HepG2 (cell line): ENCODE results near the gene PODXL. TPM values are rescaled to one million over a fixed set of nuclear protein-coding genes. Genes with fewer than 3 reads are reported as not detected.

Experiments
- ATAC-seq: fragments of 200-7000 bp; cut with Tn5 transposase; 3 replicates; pipeline ENCODE4 v1.9.1; 2020; ENCODE audit warnings: mild to moderate bottlenecking, moderate library complexity
- BruUV-seq: library from RNA; stranded (reverse); fragments of 400-500 nt; replicated peaks from 2 replicates; lab custom pipeline; 2021; lab: Mats Ljungman, UMichigan
- CTCF ChIA-PET: fragments of 300-600 bp; formaldehyde crosslinking; extraction: SDS; loops from one replicate; lab custom pipeline; 2021; ENCODE audit warnings: low total read pairs, inconsistent platforms, low intra/inter-chr PET ratio; lab: Yijun Ruan, JAX
- POLR2A ChIA-PET: fragments of 350-600 bp; sonication (Branson Sonifier 250); formaldehyde crosslinking; loops from one replicate; lab custom pipeline; 2020; ENCODE audit warnings: antibody characterized with exemption, inconsistent platforms; lab: Yijun Ruan, JAX
- DNase-seq: peaks from one replicate; pipeline ENCODE4 v3.0.0-alpha.2; 2015; ENCODE audit warnings: low spot score
- FAIRE-seq: peaks from 3 replicates; lab custom pipeline; 2011; peaks lifted over from hg19 to GRCh38; lab: Jason Lieb, UNC
- H2AFZ ChIP-seq: one replicate; pipeline ENCODE4 v1.6.1; 2011; ENCODE audit warnings: low read length, inconsistent platforms
- H3K27ac ChIP-seq: fragments of 300-600 bp; 3 replicates; pipeline ENCODE4 v1.8.0; 2011; ENCODE audit warnings: mixed run types, mild to moderate bottlenecking, mixed read lengths, low read length, inconsistent platforms; ENCODE audit not compliant: insufficient read depth; ENCODE audit errors: extremely low read length
- H3K27me3 ChIP-seq, 2 experiments: fragments of 200-600 bp in 1 of 2; 2 replicates in 1 of 2; 3 replicates in 1 of 2; pipeline versions ENCODE4 v1.6.0 to v1.8.0; 2011; ENCODE audit warnings: low read length in 2 of 2, mild to moderate bottlenecking in 2 of 2, moderate library complexity in 2 of 2, inconsistent platforms in 1 of 2; ENCODE audit not compliant: insufficient read depth in 2 of 2, control insufficient read depth in 1 of 2
- H3K36me3 ChIP-seq, 2 experiments: fragments of 200-600 bp in 1 of 2; replicated peaks in 1 of 2; 2 replicates in 1 of 2; 3 replicates in 1 of 2; pipeline versions ENCODE4 v1.5.1 to v1.8.0; 2011; ENCODE audit warnings: low read length in 2 of 2, inconsistent platforms in 1 of 2; ENCODE audit not compliant: insufficient read depth in 2 of 2, control insufficient read depth in 1 of 2
- H3K4me1 ChIP-seq: 2 replicates; pipeline ENCODE4 v1.5.1; 2012; ENCODE audit warnings: low read length, inconsistent platforms; ENCODE audit not compliant: insufficient read depth
- H3K4me2 ChIP-seq: 2 replicates; pipeline ENCODE4 v1.6.0; 2011; ENCODE audit warnings: low read depth, low read length, inconsistent platforms
- H3K4me3 ChIP-seq, 3 experiments: fragments of 200-600 bp in 1 of 3; sonication (generic), shearing (Covaris generic) in 1 of 3; replicated peaks in 1 of 3; 2 replicates each; pipeline ENCODE4 v1.5.1; 2011 to 2016; ENCODE audit warnings: low read length in 3 of 3, inconsistent platforms in 2 of 3, low read depth in 2 of 3, mild to moderate bottlenecking in 2 of 3, control low read depth in 1 of 3, mixed read lengths in 1 of 3; ENCODE audit not compliant: insufficient read depth in 1 of 3
- H3K79me2 ChIP-seq: one replicate; pipeline ENCODE4 v1.6.1; 2011; ENCODE audit warnings: low read length, inconsistent platforms; ENCODE audit not compliant: insufficient read depth
- H3K9ac ChIP-seq: 2 replicates; pipeline ENCODE4 v1.6.0; 2011; ENCODE audit warnings: mild to moderate bottlenecking, low read depth, low read length, inconsistent platforms; ENCODE audit not compliant: insufficient read depth
- H3K9me3 ChIP-seq: 2 replicates; pipeline ENCODE4 v1.5.1; 2012; ENCODE audit warnings: mild to moderate bottlenecking, low read length
- H4K20me1 ChIP-seq: 2 replicates; pipeline ENCODE4 v1.6.0; 2011; ENCODE audit warnings: inconsistent platforms, mild to moderate bottlenecking, low read length, moderate library complexity; ENCODE audit not compliant: insufficient read depth
- CENPT ChIP-seq: sonication (generic); formaldehyde crosslinking; IDR thresholded peaks from 2 replicates; pipeline ENCODE4 v1.8.0; 2022; ENCODE audit warnings: low read depth, mild to moderate bottlenecking, moderate library complexity, missing genetic modification reagents
- HNF1A ChIP-seq, 2 experiments: sonication (generic) in 1 of 2; formaldehyde crosslinking in 1 of 2; IDR thresholded peaks; 2 replicates each; pipeline versions ENCODE4 v1.4.0 to v1.6.1; 2016 to 2020; ENCODE audit warnings: borderline replicate concordance in 1 of 2, low read depth in 1 of 2, mild to moderate bottlenecking in 1 of 2, missing genetic modification reagents in 1 of 2
- NR0B2 ChIP-seq: sonication (generic); formaldehyde crosslinking; IDR thresholded peaks from 2 replicates; pipeline ENCODE4 v1.4.0; 2020; ENCODE audit warnings: mild to moderate bottlenecking, missing genetic modification reagents
- NR1H2 ChIP-seq: sonication (generic); formaldehyde crosslinking; IDR thresholded peaks from 2 replicates; pipeline ENCODE4 v1.8.1; 2022; ENCODE audit warnings: low read depth, missing genetic modification reagents, borderline replicate concordance
- PCBP2 ChIP-seq: fragments of 200-400 bp; formaldehyde crosslinking; optimal IDR thresholded peaks from 2 replicates; pipeline ENCODE3; 2018; ENCODE audit warnings: low read length, low read depth; ENCODE audit not compliant: poor library complexity, severe bottlenecking
- RBAK ChIP-seq: sonication (generic); formaldehyde crosslinking; IDR thresholded peaks from 2 replicates; pipeline ENCODE4 v1.5.1; 2020; ENCODE audit warnings: mild to moderate bottlenecking, missing genetic modification reagents
- SMAD9 ChIP-seq: sonication (generic); formaldehyde crosslinking; IDR thresholded peaks from 2 replicates; pipeline ENCODE4 v1.5.1; 2020; ENCODE audit warnings: mild to moderate bottlenecking, missing genetic modification reagents
- SOX13 ChIP-seq, 3 experiments: fragments of 450-650 bp in 1 of 3; sonication (generic) in 1 of 3; formaldehyde crosslinking in 1 of 3; IDR thresholded peaks in 2 of 3; conservative IDR thresholded peaks in 1 of 3; 2 replicates each; pipeline versions ENCODE4 v1.5.0 to v1.6.1; 2016 to 2020; ENCODE audit warnings: antibody characterized with exemption in 1 of 3, mild to moderate bottlenecking in 1 of 3, missing compliant biosample characterization in 1 of 3, missing genetic modification reagents in 1 of 3, moderate library complexity in 1 of 3
- TBX3 ChIP-seq: fragments of 450-650 bp; IDR thresholded peaks from 2 replicates; pipeline ENCODE4 v1.6.1; 2017; ENCODE audit warnings: antibody characterized with exemption, mild to moderate bottlenecking, inconsistent platforms, borderline replicate concordance
- ZHX2 ChIP-seq, 2 experiments: sonication (generic) in 1 of 2; formaldehyde crosslinking in 1 of 2; IDR thresholded peaks; 2 replicates each; pipeline versions ENCODE4 v1.6.1 to v1.9.0; 2014 to 2022; ENCODE audit warnings: antibody characterized with exemption in 1 of 2, borderline replicate concordance in 1 of 2, inconsistent platforms in 1 of 2, low read depth in 1 of 2, missing genetic modification reagents in 1 of 2
- ZNF432 ChIP-seq: sonication (generic); formaldehyde crosslinking; IDR thresholded peaks from 2 replicates; pipeline ENCODE4 v1.5.0; 2020; ENCODE audit warnings: missing genetic modification reagents, mild to moderate bottlenecking, borderline replicate concordance
- ZNF713 ChIP-seq: sonication (generic); formaldehyde crosslinking; IDR thresholded peaks from 2 replicates; pipeline ENCODE4 v1.4.0; 2020; ENCODE audit warnings: mild to moderate bottlenecking, missing genetic modification reagents
- ZSCAN22 ChIP-seq: sonication (generic); formaldehyde crosslinking; IDR thresholded peaks from 2 replicates; pipeline ENCODE4 v1.4.0; 2020; ENCODE audit warnings: mild to moderate bottlenecking, missing genetic modification reagents
- WGBS: methylation state at CpG from one replicate; pipeline ENCODE4 v1.1.6; 2017; ENCODE audit warnings: low lambda C conversion rate; 5-methylcytosine and 5-hydroxymethylcytosine counted together
- in situ Hi-C: cut with HindIII; loops from 2 replicates; pipeline ENCODE4 v1.10.0; 2017; ENCODE audit warnings: low pct_unique_long_range_greater_than_20kb; ENCODE audit not compliant: extremely low pct_ligation_motif_present
- intact Hi-C: fragments of 100-400 bp; cut with micrococcal nuclease; formaldehyde crosslinking; loops from one replicate; pipeline ENCODE4 v1.10.0; 2022; ENCODE audit not compliant: unreplicated experiment
- polyA plus RNA-seq, 8 experiments: library from polyadenylated mRNA; depleted of rRNA in 3 of 8; stranded (reverse) in 7 of 8; unstranded in 1 of 8; fragments of >200 nt; fragmentation: Illumina TruSeq in 4 of 8; extraction: Trizol in 4 of 8; gene quantifications; 2 replicates each; pipeline versions ENCODE4 v1.2.1 to v1.2.3, GENCODE V29; 2011 to 2016; ENCODE audit warnings: low read depth in 4 of 8, missing spikeins in 1 of 8, mixed read lengths in 1 of 8; ENCODE audit not compliant: insufficient read depth in 1 of 8
- total RNA-seq, 5 experiments: library from RNA; depleted of rRNA; stranded (reverse); fragments of >200 nt; fragmentation: Illumina TruSeq; extraction: Trizol; gene quantifications; 2 replicates each; pipeline ENCODE4 v1.2.3, GENCODE V29; 2016; ENCODE audit warnings: low read depth in 1 of 5

The PODXL gene
- total and polyA plus RNA-seq, 2 of the 13 experiments (the other 11 are each of a cell fraction or from before 2014, with no cell fraction given) = 0.22 to 0.54 TPM

GRCh38 chr7:131553931-131554330, 2.5 kb downstream of the PODXL start:
- Histone ChIP-seq H2AFZ (no peak overlapping the region), H3K27ac (no peak overlapping the region), H3K4me1 (peaks cover 13% of the 10 kb centered on the region), H3K36me3 (no peaks in the 10 kb centered on the region), H3K9ac (no peak overlapping the region), H4K20me1 (no peaks in the 10 kb centered on the region), H3K27me3 (peaks cover 11 to 61% of the 10 kb centered on the region in 2 experiments), H3K9me3 (no peaks in the 10 kb centered on the region), H3K79me2 (no peaks in the 10 kb centered on the region), H3K4me3 (no peak overlapping the region), H3K4me2 (no peak overlapping the region)
- TF ChIP-seq SOX13 (IDR thresholded peaks at IDR 0.05) (no peak), SOX13 (CRISPR knock-in tag; conservative IDR thresholded peaks at IDR 0.05 in 1 of 2, IDR thresholded peaks at IDR 0.05 in 1 of 2) (no peak), CENPT (no peak), ZNF713 (no peak), RBAK (CRISPR knock-in tag) (no peak), TBX3 (no peak), HNF1A (IDR thresholded peaks at IDR 0.05; ENCODE audit: low read depth) (no peak), HNF1A (CRISPR knock-in tag; IDR thresholded peaks at IDR 0.05; ENCODE audit: borderline replicate concordance) (no peak), ZSCAN22 (no peak), NR0B2 (CRISPR knock-in tag) (no peak), SMAD9 (CRISPR knock-in tag) (no peak), PCBP2 (no peak), ZHX2 (IDR thresholded peaks at IDR 0.05; ENCODE audit: low read depth) (no peak), ZHX2 (CRISPR knock-in tag; IDR thresholded peaks at IDR 0.05; ENCODE audit: borderline replicate concordance) (no peak), ZNF432 (CRISPR knock-in tag) (no peak), NR1H2 (CRISPR knock-in tag) (no peak)
- FAIRE-seq (no peak), ATAC-seq (no peak), DNase-seq (no peak)
- 32% methylated on average over 4 of the region's 4 CpGs for WGBS
- intact Hi-C loops (no loop called here), in situ Hi-C loops (no loop called here)
- POLR2A ChIA-PET = no interaction called here
- no TSS peak for BruUV-seq
- CTCF ChIA-PET = no interaction called here
